HS-5 (cell line): ENCODE data around the gene ULK1.
"Not testable (repeated sequence)": the region's sequence is repeated elsewhere in the genome, so short reads cannot be mapped to it uniquely, and the experiment has no call there.

Source experiments
- DNase-seq: peaks from one replicate; pipeline ENCODE4 v3.0.0-alpha.2; 2012; ENCODE audit warnings: low read depth

ULK1 gene

DNA sequence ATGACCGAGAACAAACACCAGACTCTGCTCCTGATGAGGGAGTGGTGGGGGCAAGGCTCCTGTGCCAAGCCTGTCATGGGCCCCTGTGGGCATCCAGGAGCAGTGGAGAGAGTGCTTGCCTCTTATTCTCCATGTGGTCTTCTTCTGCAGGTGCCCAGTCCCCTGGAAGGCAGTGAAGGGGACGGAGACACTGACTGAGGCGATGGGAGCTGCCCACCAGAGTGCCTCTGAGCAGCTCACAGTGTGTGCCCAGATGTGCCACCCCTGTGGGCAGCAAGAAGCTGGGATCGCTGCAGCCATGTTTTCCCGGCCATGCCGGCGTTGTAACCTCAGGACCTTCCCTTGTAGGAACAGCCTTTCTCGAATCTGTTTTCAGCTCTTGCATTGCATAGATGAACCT is 49.0 kb downstream of the ULK1 start:
- no peak for DNase-seq

DNA sequence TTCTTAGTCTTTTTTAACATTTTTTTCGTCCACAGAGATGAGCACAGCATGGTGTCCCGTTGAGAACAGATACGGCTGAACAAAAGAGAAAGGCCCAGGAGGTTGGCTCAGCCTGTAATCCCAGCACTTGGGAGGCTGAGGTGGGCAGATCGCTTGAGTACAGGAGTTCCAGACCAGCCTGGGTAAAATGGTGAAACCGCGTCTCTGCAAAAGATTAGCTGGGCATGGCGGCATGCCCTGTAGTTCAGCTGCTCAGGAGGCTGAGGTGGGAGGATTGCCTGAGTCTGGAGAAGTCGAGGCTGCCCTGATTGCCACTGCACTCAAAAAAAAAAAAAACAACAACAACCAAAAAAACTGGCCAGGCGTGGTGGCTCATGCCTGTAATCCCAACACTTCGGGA is 49.5 kb downstream of the ULK1 start:
- DNase-seq: no peak

DNA sequence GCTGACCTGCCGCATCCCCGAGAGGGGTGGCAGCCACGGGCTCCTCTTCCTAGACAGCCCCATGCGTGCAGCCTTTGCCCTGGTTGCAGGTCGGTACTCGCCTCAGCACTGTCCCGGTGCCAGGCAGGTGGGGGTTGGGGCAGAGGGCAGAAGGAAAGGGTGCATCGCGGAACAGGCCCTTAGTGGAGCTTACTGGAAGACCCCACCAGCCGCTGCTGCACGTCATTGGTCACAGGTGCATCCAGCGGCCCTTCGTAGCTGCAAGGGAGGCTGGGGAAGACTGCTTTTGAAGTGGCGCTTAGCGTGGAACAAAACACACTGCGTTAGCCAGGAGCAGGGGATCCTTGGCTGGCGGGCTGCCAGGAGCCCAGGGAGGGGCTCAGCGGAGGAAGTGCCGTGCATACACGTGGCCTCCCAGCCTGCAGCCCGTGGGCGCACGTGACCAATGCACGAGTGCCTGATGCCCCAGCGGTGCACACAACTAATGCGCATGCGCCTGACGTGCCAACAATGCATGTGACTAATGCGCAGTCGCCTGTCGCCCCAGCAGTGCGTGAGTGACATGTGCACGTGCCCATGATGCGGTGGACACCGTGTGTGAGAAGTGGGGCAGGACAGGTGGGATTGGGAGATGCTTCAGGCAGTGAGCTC is 50.3 kb downstream of the ULK1 start:
- no peak for DNase-seq

DNA sequence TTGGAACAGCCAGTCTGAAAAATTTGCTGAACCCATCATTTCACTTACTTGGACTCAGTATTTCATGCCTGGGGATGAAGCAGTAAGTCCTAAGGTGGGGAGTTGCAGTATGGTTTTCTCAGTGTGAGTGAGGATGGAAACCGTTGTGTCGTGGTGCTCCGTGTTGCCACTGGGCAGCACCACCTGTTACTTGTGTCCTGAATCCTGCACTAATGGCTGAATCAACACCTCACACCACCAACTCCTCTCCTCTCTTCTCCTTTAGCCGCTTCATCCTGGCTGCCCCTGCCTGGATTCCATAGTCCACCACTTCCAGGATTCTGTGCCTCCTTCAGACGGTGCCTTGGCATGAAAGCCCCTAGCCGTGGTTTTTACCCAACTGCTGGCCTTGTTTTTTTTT is 52.3 kb downstream of the ULK1 start:
- no peak for DNase-seq

DNA sequence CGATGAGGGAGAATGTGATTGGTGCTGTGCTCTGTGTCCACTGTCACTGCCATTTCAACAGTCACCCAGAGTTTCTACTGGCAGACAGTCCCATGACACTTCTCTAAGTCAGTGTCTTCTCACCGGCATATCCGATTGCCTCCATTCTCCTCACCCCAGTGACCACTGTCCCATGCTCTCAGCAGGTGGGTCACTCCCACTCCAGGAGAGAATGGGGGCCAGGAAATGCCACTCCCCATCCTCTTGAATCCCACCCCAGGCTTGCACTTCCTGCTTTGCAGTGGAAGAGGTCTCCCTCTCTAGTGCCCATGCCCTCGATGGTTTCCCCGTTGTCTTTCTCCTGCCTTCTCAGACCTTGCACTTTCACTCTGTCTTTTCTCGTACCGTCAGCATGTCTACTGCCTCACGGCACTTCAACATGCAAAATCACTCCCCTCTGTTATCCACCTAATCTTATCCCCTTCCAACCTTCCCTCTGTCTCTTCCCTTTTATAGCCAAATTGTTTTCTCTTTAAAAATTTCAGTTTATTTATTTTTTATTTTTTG is 53.1 kb downstream of the ULK1 start:
- no peak for DNase-seq

DNA sequence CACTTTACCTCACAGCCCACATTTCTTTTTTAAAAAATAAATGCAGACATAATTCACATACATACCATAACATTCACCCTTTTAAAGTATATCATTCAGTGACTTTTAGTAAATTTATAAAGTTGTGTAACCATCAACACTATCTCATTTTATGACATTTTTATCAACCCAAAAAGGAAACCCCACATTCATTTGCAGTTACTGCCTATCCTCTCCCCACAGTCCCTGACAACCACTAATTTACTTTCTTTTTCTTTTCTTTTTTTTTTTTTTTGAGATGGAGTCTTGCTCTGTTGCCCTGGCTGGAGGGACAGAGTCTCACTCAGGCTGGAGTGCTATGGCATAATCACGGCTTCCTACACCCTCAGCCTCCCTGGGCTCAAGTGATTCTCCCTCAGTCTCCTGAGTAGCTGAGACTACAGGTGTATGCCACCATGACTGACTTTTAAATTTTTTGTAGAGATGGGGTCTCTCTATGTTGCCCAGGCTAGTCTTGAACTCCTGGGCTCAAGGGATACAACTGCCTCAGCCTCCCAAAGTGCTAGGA is 53.8 kb downstream of the ULK1 start:
- DNase-seq: no peak

DNA sequence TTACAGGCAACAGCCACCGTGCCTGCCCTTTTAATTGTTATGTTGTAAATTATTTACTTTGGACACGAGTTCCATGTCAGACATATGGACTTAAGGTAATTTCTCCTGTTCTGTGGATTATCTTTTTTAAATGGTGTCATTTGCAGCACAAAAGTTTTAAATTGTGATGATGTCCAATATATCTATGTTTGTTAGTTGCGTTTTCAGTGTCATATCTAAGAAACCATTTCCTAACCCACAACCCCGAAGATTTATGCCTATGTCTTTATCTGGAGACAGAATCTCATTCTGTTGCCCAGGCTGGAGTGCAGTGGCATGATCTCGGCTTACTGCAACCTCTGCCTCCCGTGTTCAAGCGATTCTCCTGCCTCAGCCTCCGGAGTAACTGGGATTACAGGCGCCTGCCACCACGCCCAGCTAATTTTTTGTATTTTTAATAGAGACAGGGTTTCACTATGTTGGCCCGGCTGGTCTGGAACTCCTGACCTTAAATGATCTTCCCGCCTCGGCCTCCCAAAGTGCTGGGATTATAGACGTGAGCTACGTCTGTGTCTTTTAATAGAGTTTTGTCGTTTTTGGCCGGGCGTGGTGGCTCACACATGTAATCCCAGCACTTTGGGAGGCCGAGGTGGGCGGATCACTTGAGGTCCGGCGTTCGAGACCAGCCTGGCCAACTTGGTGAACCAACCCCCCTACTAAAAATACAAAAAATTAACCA is 54.5 kb downstream of the ULK1 start:
- DNase-seq: not testable (repeated sequence)

DNA sequence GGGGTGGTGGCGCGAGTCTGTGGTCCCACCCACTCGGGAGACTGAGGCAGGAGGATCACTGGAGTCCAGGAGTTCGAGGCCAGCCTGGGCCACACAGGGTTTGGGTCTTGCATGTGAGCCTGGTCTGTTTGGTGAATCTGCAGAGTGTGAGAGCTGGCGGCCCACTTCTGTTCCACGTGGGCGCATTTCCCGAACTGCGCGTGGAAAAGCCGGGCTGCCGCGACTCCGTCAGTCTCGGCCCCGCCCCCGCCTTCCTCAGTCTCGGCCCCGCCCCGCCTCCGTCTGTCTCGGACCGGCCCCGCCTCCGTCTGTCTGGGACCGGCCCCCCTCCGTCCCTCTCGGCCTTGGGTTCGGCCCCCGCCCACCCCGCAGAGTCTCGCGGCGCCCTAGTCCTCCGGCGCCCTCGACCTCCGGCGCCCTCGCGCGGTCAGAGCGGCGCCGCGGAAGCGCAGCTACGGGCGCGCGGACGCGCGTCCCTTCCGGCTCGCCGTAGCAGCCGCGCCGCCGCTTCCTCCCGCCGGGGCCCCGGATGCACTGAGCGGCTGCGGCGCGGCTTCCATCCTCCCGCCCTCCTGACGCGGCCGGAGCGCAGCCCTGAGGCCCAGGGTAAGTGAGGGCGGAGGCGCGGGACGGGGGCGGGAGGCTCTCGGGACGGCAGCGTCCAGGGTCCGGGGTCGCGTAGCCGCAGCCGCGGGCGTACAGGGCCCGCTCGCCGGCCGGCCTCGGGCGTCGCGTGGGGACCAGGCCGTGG is 55.2 kb downstream of the ULK1 start, which contains the start of gene EP400:
Gene EP400 (plus strand): TSS at position 512 of the 751 bp plus-strand sequence. CDS start 10,678 bp downstream, outside the sequence.
- DNase-seq: peak; percentile 55

DNA sequence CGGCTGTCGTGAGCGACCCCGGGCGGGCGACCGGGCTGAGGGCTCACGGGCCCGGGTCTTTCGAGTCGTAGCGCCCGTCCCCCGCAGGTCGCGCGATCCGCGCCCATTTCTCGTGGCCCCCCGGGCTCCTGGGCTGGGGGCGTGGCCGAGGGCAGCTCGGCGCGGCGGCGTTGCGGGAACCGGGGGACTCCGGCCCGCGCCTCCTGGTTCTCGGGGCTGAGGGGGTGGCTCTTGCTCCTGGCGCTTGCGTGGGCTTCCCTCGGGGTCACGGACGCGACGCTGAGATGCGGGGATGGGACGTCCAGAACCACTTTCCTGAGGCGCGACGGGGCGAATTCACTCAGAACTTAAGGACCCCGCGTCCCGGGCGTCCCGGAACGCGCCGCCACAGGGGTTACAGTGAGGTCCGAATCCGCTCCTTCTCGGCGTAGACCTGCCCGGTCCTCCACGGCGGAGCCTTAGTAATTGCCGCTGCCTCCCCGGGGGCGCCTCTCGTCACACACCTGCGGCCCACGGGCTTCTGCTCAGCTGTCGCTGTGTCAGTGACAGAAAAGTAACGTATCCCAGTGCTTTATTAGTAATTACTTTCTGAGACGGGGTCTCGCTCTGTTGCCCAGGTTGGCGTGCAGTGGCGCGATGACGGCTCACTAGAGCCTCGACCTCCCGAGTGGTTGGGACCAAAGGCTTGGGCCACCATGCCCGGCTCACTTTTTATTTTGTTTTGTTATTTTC is 55.9 kb downstream of the ULK1 start:
- DNase-seq: no peak

DNA sequence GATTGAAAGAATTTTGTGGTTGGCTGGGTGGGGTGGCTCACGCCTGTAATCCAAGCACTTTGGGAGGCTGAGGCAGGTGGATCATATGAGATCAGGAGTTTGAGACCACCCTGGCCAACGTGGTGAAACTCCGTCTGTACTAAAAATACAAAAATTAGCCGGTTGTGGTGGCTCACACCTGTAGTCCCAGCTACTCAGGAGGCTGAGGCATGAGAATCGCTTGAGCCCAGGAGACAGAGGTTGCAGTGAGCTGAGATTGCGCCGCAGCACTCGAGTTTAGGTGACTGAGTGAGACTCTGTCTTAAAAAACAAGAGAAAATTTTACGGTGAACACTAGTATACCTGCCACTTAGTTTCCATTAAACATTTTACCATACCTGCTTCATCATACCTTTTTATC is 59.4 kb downstream of the ULK1 start:
- DNase-seq: not testable (repeated sequence)

DNA sequence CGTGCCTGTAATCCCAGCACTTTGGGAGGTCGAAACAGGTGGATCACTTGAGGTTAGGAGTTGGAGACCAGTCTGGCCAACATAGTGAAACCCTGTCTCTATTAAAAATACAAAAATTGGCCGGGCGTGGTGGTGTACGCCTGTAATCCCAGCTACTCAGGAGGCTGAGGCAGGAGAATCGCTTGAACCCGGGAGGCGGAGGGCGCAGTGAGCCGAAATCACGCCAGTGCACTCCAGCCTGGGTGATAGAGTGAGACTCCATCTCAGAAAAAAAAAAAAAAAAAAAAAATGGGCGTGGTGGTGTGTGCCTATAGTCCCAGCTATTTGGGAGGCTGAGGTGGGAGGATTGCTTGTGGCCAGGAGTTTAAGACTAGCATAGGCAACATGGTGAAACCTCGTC is 60.0 kb downstream of the ULK1 start:
- not testable (repeated sequence) for DNase-seq

DNA sequence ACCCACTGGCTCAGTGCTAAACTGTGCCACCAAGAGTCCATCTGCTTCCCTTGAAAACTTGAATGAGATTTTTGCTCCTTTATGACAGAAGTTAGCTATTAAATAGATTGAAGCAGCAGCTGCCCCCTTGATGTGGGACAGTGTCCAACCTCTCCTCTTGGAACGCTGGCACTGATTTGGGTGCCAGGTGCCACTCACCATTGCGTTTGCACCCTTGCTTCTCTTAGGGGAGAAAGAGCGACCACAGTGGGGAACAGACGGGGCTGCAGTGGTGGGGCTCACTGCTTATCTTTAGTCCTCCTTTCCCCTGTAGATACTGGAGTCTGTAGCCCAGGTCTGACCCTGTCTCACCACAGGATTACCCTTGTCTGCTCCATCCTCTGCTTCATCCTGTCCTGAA is 64.7 kb downstream of the ULK1 start:
- DNase-seq: no peak

DNA sequence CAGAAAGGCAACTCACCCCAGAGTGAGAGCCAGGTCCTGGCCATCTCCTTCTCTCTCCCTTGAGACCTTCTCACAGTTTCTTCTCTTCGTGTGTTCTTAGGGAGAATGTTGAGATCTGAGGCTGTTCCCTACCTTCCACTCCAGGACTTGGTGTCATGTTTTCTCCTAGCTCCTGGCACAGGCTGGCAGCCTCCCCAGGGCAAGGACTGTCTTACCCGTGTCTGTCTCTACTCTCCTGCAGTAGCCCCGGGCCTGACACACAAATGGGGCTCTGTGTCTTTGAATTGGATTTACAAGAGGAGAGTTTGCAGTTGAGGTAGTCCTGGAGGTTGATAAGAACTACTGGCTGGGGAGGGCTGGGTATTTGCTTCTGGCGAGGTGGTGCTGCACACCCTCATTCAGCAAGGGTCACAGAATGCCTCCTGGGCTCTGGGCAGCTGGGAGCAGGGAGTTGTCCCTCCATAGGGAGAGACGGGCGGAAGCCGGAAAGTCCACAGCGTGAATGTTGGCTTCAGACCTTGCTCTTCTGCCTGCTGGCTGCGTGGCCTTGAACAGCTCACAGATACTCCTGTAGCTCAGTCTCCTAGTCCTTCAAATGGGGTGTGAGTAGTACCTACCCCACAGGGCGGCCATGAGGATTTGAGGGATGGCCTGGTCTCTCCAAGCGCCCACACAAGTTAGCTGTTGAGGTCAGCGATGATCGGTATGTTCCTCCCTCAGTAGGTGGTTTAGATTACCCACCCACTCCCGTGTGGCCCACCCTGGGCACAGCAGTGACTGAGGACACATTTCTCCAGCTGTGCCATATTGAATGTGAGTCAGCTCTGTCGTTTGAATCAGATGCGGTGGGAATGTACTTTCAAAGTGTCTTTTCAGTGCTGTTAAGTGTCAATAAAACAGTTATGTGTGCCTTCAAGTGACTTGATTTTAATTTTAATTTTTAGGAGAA is 65.5 kb downstream of the ULK1 start:
- DNase-seq: no peak

DNA sequence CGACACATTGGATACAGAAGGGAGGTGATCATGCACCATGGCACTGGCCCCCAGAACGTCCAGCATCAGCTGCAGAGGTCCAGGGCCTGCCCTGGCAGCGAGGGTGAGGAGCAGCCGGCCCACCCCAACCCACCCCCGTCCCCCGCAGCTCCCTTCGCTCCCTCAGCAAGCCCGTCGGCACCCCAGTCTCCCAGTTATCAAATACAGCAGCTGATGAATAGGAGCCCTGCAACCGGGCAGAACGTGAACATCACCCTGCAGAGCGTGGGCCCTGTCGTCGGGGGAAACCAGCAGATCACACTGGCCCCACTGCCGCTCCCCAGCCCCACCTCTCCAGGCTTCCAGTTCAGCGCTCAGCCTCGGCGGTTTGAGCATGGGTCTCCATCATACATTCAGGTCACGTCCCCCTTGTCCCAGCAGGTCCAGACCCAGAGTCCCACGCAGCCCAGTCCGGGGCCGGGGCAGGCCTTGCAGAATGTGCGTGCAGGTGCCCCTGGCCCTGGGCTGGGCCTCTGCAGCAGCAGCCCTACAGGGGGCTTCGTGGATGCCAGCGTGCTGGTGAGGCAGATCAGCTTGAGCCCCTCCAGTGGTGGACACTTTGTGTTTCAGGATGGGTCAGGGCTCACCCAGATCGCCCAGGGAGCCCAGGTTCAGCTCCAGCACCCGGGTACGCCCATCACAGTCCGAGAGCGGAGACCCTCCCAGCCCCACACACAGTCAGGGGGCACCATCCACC is 66.3 kb downstream of the ULK1 start:
- not testable (repeated sequence) for DNase-seq

DNA sequence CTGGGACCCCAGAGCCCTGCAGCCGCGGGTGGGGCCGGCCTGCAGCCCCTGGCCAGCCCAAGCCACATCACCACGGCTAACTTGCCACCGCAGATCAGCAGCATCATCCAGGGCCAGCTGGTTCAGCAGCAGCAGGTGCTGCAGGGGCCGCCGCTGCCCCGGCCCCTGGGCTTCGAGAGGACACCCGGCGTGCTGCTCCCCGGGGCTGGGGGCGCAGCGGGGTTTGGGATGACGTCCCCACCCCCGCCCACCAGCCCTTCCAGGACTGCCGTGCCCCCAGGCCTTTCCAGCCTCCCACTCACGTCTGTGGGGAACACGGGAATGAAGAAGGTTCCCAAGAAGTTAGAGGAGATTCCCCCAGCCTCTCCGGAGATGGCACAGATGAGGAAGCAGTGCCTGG is 66.9 kb downstream of the ULK1 start:
- DNase-seq: not testable (repeated sequence)

DNA sequence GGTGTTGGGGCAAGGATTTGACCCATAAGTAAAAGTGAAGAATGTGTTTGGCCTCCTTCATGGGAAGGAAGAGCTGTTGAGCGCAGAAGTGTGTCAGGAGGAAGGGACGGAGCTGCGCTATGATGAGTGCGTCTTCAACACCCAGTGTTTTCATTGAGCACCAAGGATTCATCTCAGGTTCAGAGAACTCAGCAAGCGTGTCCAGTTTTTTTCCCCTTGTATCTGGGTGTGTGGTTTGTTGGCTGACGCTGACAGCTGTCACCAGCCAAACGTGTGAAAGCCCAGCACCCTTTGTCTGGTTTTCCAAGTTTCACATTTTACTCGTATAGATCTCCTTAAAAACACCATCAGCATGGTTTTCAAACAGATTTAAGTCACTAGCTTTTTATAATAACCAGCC is 67.6 kb downstream of the ULK1 start:
- no peak for DNase-seq

DNA sequence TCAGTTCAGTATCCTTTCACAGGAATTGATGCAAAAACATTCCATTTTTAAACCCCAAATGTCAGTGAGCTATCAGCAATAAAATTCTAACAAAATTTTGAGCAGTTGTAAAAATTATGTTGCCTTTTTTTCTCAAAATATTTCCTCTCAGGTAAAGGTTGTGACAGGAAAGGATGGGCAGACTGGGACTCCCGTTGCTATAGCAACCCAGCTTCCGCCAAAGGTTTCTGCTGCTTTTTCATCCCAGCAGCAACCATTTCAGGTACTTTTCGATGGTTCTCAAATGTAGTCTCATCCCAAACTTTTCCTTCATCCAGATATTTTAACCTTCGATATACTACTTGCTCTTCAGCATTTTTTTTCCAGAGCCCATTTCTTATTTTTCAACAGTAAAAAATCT is 69.0 kb downstream of the ULK1 start:
- no peak for DNase-seq

DNA sequence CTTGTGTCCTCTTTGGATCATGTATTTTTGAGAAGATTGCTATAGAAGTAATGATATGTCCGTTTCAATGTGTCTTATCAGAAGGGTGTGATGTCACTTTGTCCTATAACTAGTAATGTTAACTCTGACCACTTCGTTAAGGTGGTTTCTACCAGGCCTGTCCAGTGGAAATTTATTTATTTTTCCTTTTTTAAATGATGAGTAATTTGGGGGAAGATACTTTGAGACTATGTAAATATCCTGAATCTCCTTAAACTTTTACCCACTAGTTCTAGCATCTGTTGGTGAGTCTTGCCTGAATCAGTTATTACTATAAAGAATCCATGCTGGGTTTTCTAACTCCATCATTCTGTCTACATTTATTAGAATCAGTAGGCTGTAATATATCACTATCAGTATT is 70.7 kb downstream of the ULK1 start:
- no peak for DNase-seq

DNA sequence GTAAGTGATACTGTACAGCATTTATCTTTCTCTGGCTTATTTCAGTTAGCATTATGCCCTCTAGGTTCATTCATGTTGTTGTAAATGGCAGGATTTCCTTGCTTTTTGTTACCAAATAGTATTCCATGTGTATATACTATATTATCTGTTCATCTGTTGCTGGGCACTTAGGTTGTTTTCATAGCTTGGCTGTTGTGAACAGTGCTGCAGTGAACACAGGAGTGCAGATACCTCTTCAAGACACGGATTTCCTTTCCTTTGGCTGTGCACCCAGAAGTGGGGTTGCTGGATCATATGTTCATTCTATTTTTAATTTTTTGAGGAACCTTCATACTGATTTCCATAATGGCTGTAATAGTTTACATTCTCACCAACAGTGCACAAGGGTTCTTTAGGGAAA is 76.8 kb downstream of the ULK1 start:
- DNase-seq: no peak
